HEK293T (cell line): ENCODE measurements around the gene ETHE1.

Source experiments
- CTCF ChIA-PET: fragments of 350-600 bp; formaldehyde crosslinking; extraction: SDS; loops from one replicate; lab custom pipeline; 2021; ENCODE audit warnings: antibody characterized with exemption, inconsistent platforms; lab: Yijun Ruan, JAX
- POLR2A ChIA-PET: fragments of 350-600 bp; formaldehyde crosslinking; extraction: SDS; loops from one replicate; lab custom pipeline; 2020; ENCODE audit warnings: antibody characterized with exemption, inconsistent platforms; lab: Yijun Ruan, JAX
- DNase-seq: peaks from one replicate; pipeline ENCODE4 v3.0.0; 2012; ENCODE audit warnings: mixed read lengths; ENCODE audit errors: extremely low spot score
- ARNT ChIP-seq: fragments of 450-650 bp; IDR thresholded peaks from 2 replicates; pipeline ENCODE4 v1.6.1; 2017; ENCODE audit warnings: mild to moderate bottlenecking
- BHLHE40 ChIP-seq: fragments of 450-650 bp; IDR thresholded peaks from 2 replicates; pipeline ENCODE4 v1.6.1; 2016; ENCODE audit warnings: mild to moderate bottlenecking, moderate library complexity, borderline replicate concordance
- CTBP1 ChIP-seq: fragments of 450-650 bp; IDR thresholded peaks from 2 replicates; pipeline ENCODE4 v1.6.1; 2016; ENCODE audit warnings: borderline replicate concordance
- ELF4 ChIP-seq: fragments of 450-650 bp; IDR thresholded peaks from 2 replicates; pipeline ENCODE4 v1.6.1; 2017; ENCODE audit warnings: antibody characterized with exemption
- FOXA1 ChIP-seq: fragments of 450-650 bp; IDR thresholded peaks from 2 replicates; pipeline ENCODE4 v1.6.1; 2016; ENCODE audit warnings: mild to moderate bottlenecking
- FOXK2 ChIP-seq: fragments of 450-650 bp; IDR thresholded peaks from 2 replicates; pipeline ENCODE4 v1.6.1; 2016; ENCODE audit warnings: mild to moderate bottlenecking
- FOXM1 ChIP-seq: fragments of 450-650 bp; IDR thresholded peaks from 2 replicates; pipeline ENCODE4 v1.6.1; 2017; ENCODE audit warnings: mild to moderate bottlenecking, borderline replicate concordance
- HDGF ChIP-seq: fragments of 450-650 bp; IDR thresholded peaks from 2 replicates; pipeline ENCODE4 v1.6.1; 2017; ENCODE audit warnings: antibody characterized with exemption, borderline replicate concordance
- L3MBTL2 ChIP-seq: fragments of 450-650 bp; conservative IDR thresholded peaks from 2 replicates; pipeline ENCODE4 v1.6.1; 2016; ENCODE audit warnings: mild to moderate bottlenecking
- LEF1 ChIP-seq: fragments of 450-650 bp; IDR thresholded peaks from 2 replicates; pipeline ENCODE4 v1.6.1; 2017; ENCODE audit warnings: mild to moderate bottlenecking, borderline replicate concordance
- NFRKB ChIP-seq: fragments of 450-650 bp; IDR thresholded peaks from 2 replicates; pipeline ENCODE4 v1.6.1; 2016; ENCODE audit warnings: mild to moderate bottlenecking, moderate library complexity
- PKNOX1 ChIP-seq: fragments of 450-650 bp; IDR thresholded peaks from 2 replicates; pipeline ENCODE4 v1.6.1; 2016
- SP1 ChIP-seq: fragments of 450-650 bp; IDR thresholded peaks from 2 replicates; pipeline ENCODE4 v1.6.1; 2017
- SUZ12 ChIP-seq: fragments of 450-650 bp; IDR thresholded peaks from 2 replicates; pipeline ENCODE4 v1.6.1; 2016; ENCODE audit warnings: mild to moderate bottlenecking
- TARDBP ChIP-seq: fragments of 450-650 bp; IDR thresholded peaks from 2 replicates; pipeline ENCODE4 v1.6.1; 2016
- ZNF384 ChIP-seq: fragments of 450-650 bp; IDR thresholded peaks from 2 replicates; pipeline ENCODE4 v1.6.1; 2016

The ETHE1 gene

GRCh38 chr19:43490759-43491158 is 36.2 kb downstream of the ETHE1 start:
- ChIA-PET POLR2A (no interaction called here), CTCF (no interaction called here)
- no peak for DNase-seq
- TF ChIP-seq L3MBTL2 (no peak), BHLHE40 (no peak), FOXM1 (no peak), ARNT (no peak), ELF4 (no peak)

DNA sequence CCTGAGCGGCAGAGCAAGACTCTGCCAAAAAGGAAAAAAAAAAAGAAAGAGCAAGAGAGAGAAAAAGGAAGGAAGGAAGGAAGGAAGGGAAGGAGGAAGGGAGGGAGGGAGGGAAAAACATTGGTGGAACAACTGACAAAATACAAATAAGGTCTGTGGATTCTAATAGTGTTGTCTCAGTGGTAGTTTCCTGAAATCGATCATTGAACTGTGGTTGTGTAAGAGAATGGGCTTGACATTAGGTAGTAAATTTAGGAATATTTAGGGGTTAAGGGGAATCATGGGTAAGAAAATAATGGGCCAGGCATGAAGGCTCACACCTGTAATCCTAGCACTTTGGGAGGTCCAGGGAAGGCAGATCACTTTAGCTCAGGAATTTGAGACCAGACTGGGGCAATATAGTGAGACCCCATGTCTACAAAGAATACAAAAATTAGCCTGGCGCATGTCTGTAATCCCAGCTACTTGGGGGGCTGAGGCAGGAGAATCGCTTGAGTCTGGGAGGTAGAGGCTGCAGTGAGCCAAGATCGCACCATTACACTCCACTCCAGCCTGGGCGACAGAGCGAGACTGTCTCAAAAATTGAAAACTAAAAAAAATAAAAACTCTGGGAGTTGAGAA is 36.9 kb downstream of the ETHE1 start:
- no peak for DNase-seq
- TF ChIP-seq FOXA1 (no peak), ZNF384 (no peak), BHLHE40 (no peak)
- ChIA-PET POLR2A (no interaction called here), CTCF (no interaction called here)

GRCh38 chr19:43489310-43489709 is 37.7 kb downstream of the ETHE1 start:
- ChIA-PET POLR2A (no interaction called here), CTCF (no interaction called here)
- DNase-seq: no peak
- TF ChIP-seq SP1: no peak
- TF ChIP-seq CTBP1: no peak

GRCh38 chr19:43488179-43488578 is 38.8 kb downstream of the ETHE1 start:
- ChIA-PET POLR2A (no interaction called here), CTCF (no interaction called here)
- DNase-seq: no peak
- TF ChIP-seq PKNOX1: no peak
- TF ChIP-seq ELF4: no peak

DNA sequence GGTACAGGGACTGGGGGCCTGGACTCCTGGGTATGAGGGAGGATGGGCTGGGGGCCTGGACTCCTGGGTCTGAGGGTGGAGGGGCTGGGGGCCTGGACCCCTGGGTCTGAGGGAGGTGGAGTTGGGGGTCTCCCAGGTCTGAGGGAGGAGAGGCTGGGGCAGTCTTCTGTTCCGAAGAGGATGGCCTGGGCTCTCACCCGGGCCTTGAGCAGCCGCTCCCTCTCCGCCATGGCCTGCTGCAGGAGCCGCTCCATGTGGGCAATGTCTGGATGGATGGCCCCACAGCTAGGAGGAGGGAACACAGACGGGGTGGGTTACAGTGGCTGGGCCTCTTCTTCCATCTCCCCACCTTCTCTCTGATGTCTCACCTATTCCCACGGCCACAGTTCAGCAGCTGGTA is 40.6 kb downstream of the ETHE1 start:
- DNase-seq: no peak
- ChIA-PET CTCF (no interaction called here), POLR2A (no interaction called here)
- TF ChIP-seq FOXM1 (no peak), FOXA1 (no peak), ELF4 (no peak), PKNOX1 (no peak), FOXK2 (no peak), HDGF (no peak), ARNT (no peak)

DNA sequence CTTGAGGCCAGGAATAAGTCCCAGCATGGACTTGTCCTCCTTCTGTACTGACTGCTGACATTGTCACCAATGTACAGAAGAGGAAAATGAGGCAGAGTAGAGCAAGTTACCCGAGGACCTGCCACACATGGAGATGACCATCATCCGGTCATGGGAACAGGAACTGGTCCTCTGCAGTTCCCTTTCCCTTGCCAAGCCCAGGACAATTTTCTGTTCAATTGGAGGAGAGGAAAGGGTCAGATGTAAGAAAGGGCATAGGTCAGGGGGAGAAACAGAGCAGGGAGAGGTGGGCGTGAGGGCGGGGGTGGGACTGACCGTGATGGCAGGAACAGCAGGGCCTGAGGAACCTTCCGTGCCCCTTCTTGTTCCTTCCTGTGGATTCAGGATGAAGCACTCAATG is 41.0 kb downstream of the ETHE1 start:
- TF ChIP-seq TARDBP (no peak), FOXK2 (no peak), FOXM1 (no peak), NFRKB (no peak), ZNF384 (no peak), ELF4 (no peak), HDGF (no peak), FOXA1 (no peak), L3MBTL2 (no peak), CTBP1 (no peak), SUZ12 (no peak), PKNOX1 (no peak), LEF1 (no peak), ARNT (no peak), SP1 (no peak), BHLHE40 (no peak)
- ChIA-PET CTCF (no interaction called here), POLR2A (no interaction called here)
- DNase-seq: no peak

GRCh38 chr19:43483281-43483680 is 43.7 kb downstream of the ETHE1 start:
- no peak for DNase-seq
- ChIA-PET POLR2A (no interaction called here), CTCF (no interaction called here)
- TF ChIP-seq TARDBP (no peak), BHLHE40 (no peak), FOXM1 (no peak), ARNT (no peak), HDGF (no peak), PKNOX1 (no peak), FOXK2 (no peak), FOXA1 (no peak), CTBP1 (no peak), SUZ12 (no peak), ELF4 (no peak), SP1 (no peak), LEF1 (no peak), ZNF384 (no peak), L3MBTL2 (no peak), NFRKB (no peak)
